NCI-H1694 (cell line): Measurements from ENCODE around the gene MAPRE2.
"Not testable (repeated sequence)": the region's sequence is repeated elsewhere in the genome, so short reads cannot be mapped to it uniquely, and the experiment has no call there.

Experiments
- DNase-seq: peaks from one replicate; lab custom pipeline; 2025; lab: John Stamatoyannopoulos, UW

Gene MAPRE2

DNA sequence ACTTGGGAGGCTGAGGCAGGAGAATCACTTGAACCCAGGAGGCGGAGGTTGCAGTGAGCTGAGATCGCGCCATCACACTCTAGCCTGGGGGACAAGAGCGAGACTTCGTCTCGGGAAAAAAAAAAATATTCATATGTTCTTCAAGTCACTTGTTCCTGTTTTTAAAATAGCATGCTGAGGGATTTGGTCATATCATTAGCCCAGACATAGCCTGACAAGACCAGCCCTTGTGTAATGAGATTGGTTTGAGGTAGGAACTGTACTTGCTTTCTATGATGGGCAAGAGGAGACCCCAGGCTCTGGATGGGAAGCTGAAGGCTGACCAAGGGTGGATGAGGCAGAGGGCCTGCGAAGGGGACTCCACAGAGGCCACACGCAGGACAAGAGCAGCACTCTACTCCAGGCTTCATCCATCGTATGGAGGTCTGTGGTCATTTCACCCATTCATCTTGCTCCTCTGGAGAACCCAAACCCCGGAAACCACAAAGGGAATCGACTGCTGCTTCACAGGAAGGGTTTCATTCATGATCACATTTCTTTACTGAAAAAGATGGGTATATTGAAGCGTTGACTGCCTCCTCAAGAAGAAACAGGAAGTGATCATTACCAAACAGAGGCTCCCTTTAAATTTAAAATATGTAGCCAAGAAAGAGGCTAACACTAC is 112.5 kb downstream of the MAPRE2 start:
- no peak for DNase-seq

DNA sequence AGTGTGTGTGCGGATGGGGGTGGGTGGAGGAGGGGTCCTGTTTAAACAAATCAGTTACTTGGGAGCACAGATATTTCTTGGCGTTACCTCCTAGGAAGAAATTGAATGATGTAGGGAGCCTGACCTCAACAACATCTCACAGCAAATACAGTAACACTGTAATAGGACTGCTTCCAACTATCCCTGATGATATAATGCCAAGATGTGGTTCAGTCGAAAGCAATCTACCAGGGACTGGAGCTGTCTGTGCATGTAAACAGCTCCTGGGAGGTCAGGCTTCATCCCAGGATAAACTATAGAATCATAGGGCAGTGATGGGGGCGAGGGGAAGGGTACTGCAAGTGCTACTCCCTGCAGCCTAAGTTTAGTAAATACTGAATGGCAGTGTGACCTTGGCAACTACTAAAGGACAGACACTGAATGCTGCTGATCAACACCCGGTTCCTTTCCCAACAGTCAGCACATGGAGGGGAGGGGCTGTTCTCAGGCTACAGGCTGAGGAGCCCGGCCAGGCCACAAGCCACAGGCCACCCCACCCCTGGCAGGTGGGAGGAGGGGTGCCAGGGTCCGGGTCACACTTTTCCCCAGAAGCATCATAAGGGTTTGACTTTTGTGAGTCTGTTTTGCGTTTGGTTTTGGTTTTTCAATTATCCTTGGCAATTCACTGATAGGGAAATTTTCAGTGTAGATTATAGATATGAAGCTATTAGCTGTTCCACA is 114.3 kb downstream of the MAPRE2 start:
- no peak for DNase-seq

DNA sequence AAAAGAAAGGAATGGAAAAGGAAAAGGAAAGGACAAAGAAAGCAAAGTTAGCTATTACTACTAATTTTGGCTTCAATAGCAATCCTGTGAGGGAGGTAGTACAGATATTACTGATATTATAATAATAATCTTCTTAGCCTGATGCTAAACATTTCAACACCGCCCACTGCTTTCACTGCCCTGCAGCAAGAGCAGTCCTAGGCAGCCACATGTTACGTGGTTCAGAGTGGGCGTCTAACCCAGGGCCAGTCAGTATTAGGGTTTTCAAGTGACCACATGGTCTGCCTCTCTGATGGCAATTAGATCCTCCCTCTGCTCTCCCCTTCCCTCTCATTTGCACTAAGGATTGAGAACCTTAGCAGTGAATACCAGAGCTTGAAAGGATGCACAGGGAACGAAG is 116.0 kb downstream of the MAPRE2 start:
- DNase-seq, result no peak

DNA sequence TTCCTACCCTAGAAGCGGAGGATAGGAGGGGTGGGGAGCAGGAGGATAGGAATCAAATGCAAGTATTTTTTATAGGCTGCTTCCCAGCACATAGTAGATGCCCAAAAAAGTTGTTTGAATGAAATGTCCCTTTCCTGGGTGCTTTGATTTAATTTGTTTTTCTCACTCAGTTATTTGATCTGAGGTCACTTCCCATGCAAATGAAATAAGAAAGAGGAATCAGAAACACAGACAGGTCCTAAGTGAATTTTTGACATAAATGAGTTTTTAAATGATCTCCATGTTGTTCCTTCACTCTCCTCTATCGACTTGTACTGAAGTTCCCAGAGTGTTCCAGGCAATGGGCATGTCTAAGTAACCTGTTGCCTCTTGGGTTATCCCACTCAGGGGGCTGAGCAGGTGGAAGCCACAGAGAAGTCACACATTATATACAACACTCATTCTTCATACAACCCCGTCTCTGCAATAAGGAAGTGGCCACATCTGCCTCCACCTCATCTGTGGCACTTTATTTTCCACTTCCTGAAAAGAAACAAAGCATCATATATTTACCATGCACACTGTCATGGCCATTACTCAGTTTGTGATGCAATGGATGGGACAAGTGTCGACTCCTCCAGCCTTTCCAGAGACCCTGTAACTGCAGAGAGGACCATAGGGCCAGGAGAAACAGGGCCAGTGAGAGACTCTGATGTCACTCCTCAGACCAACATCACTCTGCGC is 117.7 kb downstream of the MAPRE2 start:
- no peak for DNase-seq

DNA sequence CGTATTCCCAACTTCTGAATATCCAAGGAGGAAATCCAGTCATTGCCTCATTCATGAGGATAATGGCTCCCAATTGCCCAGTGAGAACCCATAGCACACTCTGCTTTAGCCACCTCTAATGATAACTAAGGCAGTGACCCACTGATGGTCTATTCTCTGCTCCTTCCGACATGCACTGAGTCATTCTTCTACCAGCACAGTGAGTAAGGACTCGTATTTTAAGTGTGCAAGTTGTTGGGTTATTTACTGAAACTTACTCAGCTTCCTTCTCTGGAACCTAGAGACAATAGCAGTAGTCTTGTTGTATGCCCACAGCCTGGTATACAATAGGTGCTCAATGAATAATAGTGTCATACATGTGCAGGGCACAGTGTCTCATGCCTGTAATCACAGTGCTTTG is 118.6 kb downstream of the MAPRE2 start:
- no peak for DNase-seq

DNA sequence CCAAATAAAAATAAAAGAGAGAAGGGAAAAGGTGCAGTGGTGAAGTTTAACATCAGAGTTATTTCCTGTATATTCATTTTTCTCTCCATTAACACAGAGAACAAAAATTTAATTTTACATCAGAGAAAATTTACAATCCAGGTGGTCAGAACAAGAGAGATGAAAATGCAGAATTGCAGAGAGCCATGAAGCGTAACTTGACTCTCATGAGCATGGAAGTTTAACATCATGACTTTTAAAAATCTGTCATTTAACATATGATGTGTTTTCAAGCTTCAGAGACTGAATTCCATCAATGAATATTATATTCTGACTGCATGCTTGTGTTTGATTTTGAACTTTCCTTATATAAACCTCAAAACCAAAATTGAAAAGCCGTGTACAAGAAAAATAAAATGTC is 120.3 kb downstream of the MAPRE2 start:
- no peak for DNase-seq

DNA sequence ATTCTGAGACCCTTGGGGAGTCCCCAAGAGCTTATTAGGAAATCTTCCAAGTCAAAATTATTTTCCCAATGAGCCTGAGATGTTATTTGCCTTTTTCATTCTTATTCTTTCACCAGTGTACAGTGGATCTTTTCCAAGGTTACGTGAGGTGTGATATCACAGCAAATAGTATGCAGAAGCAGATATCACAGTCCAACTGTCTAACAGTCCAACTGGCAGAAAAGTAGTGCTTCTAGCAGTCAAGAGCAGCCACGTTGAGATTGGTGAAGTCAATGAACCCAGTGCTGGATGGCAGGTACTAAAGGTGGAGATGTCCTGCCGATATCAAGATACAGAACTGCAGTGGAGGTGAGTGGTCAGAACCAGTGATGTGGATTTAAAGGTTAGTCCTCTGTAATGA is 120.7 kb downstream of the MAPRE2 start:
- no peak for DNase-seq

DNA sequence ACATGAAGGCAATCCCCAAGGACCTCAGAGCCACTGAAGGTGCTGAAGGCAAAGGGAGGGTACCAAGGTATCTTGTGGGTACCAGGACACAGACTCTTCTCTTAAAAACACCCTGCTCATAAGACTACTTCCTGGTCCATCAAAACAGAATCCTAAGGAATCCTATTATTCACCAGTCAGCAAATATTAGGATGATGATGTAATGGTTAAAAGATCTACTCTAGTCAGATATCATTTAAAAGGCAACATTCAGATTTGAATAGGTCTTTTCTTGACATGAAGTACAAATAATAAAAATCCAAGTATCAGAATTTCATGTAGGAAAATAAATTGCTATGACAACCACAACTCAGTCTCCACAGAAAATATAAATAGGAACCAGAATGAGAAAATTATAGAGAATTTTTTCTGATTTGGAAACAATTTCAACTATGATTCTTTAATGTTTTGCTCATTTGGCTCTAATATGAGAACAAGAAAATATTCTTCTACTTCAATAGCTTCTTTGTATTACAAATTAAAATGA is 121.9 kb downstream of the MAPRE2 start:
- DNase-seq, result no peak

DNA sequence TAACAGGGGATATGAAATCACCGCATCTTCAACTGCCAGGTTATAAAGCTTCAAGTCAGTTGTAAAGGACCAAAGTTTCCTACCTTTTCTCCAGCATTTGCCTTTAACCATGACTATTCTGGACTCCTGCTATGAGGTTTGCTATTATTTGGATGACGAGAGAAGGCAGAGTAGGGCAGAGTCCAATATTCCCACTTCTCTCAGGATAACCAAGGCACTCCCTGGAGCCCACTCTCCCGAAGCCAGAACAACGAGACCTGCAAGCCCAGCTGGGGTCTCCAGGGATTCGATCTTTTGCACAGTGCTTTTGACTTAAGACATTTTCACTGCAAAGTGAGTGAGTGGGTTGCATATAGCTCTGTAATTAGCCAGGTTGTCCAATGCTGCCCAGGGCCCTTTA is 122.5 kb downstream of the MAPRE2 start:
- no peak for DNase-seq

DNA sequence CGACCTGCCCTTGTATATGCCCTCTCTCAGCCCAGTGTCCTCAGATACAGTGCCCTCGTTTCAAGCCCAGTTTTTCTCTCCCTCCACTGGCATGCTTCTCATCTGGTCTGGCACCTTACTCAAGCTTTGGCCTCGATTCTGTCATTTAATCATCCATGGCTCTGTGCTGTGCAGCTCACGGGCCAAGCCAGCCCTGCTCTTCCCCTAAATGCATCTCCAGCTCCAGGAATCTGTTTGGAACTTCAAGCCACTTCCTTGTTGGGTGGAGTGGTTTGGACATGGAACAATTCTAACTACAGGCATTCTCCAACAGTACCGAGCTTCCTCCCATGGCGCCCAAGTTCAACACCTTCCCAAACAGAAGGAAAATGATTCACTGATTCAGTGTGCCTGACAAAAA is 122.9 kb downstream of the MAPRE2 start:
- DNase-seq, result no peak

DNA sequence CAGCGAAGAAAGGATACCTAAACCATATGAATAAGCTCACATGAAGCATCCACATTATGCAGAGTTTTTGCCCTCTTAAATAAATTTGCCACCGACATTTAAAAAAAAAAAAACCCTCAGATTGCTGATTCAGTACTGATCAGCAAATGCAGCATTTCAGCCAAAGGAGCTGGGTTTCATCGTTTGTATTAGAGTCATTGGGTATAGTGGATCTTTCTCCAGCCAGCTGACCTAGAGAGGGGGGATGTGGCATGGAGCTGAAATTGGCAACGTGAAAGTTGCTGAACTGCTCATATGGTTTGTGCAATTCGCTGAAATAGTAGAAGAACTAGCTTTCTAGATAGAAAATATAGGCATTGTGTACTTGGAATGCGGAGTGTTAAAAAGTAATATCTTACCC is 126.1 kb downstream of the MAPRE2 start:
- no peak for DNase-seq

DNA sequence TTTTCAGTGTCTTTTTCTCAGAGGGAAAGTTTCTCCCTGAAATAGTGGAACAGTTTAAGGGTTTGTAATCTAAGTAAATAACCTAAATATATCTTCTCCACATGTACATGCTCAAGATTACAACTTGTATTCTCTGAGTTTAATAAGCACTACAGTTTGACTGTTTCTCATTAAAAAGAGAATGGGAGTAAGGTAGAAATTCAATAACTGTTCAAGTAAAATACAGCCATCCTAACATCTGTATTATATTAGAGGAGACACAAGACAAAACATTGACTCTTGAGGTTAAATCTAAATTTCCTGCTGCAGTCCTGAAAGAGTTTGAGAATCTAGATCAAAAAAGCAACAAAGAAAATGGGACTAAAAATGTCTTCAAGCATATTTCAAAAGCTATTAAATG is 126.6 kb downstream of the MAPRE2 start:
- DNase-seq, result no peak

DNA sequence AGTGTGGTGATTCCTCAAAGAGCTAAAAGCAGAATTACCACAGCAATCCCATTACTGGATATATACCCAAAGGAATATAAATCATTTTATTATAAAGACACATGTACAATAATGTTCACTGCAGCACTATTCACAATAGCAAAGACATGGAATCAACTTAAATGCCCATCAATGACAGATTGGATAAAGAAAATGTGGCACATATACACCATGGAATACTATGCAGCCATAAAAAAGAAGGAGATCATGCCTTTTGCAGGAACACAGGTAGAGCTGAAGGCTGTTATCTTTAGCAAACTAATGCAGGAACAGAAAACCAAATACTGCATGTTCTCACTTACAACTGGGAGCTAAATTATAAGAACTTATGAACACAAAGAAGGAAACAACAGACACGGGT is 129.1 kb downstream of the MAPRE2 start:
- DNase-seq, result not testable (repeated sequence)

DNA sequence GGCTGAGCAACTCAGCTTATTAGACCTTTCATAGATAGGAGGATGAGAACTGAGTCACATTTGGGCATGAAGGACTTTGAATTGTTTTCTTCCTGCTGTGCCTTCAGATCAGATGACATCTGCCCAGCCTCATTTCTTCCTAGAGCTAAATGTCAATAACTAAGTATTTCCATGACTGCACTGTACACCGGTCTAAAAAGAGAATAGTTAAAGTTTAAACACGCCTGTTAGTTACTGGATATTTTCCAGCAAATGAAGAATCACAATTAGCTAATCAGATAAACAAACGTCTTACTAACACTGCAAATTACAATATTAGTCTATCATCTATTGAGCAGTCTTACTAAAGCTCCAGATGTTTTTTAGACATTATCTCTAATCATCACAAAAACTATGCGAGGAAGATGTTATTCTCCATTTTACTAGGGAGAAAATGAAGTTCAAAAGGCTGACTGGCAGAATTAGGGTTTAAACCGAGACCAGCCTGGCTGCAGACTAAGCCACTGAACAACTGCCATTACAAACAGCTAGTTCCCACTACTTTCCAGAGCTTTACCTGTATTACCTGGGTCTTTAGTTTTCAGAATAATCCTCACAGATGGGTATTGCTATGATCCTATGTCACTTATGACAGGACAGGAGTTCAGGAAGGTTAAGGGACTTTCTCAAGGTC is 130.2 kb downstream of the MAPRE2 start:
- no peak for DNase-seq

DNA sequence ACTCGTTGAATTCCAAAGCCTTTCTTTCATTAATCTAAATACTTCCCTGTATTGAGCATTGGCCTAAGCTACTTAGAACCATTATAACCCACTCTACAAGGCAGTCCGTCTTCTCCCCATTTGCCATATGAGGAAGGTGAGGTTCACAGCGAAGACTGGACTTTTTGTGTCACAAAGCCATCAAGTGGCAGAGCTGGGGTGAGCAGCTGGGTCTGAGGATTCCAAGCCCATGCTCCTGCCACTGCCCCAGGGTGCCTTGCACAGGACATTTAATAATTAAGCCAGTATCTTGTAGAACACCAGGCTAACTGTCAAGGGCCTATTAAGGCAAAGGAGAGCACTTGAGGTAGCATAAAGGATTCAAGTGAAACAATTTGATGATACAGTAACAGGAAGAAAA is 130.8 kb downstream of the MAPRE2 start:
- DNase-seq, result no peak

DNA sequence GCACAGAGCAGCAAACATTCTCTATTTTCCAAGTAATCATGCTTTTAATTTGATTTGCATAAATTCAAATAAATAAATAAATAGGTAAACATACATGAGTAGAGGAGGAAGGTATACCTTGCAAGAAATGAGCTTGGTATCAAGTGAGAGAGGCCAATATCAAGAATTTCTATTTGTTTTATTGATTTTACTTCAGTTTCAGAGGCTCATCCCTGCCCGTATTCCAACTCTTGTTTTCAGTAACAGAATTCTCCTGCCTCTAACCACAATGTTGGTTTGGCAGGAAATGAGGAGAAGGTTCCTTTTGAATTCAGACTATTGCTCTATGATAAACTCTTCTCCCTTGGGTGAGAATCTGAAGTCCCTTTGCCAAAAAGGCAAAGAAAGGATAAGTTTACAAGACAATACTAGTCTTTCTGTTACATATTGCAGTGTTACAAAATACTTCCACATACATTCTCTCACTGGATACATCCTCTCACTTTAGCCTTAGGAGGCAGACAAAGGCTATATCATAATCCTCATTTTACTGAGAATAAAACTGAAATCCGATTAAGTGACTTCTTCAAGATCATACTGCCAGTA is 131.3 kb downstream of the MAPRE2 start:
- DNase-seq, result no peak

DNA sequence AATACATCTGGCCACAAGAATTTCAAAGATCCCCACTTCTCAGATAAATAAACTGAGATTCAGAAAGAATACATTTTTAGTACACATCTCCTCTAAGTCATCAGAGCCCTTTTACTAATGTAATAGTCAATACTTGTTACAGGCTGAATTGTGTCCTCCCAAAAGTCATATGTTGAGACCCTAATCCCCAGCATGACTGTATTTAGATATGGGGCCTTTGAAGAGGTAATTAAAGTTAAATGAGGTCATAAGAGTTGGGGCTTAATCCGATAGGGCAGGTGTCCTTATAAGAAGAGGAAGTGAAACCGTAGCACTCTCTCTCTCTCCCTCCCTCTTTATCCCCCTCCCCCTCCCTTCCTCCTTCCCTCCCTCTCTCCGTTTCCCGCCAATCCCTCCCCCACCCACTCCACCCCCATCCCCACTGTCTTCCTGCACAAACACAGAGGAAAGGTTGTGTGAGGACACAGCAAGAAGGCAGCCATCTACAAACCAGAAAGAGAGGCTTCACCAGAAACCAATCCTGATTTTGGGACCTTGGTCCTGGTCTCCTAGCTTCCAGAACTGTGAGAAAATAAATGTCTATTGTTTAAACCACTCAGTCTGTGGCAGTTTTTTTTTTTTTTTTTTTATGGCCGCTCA is 133.0 kb downstream of the MAPRE2 start:
- DNase-seq, result no peak

DNA sequence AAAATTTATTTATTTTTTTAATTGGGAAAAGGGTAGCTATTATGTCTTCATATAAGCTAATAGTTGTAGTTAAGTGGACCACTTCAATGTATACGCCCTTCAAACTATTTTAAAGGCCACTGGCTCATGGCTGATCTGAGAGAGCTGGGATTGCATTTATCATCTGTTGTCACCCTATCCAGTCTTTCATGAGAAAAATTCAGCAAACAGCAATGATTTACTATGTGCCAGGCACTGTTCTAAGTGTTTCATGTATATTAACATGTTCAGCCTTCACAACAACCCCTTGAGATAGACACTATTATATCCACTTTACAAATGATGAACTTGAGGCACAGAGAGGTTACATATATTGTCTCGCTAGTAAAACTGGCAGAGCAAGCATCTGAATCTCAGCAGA is 133.5 kb downstream of the MAPRE2 start:
- DNase-seq, result no peak

DNA sequence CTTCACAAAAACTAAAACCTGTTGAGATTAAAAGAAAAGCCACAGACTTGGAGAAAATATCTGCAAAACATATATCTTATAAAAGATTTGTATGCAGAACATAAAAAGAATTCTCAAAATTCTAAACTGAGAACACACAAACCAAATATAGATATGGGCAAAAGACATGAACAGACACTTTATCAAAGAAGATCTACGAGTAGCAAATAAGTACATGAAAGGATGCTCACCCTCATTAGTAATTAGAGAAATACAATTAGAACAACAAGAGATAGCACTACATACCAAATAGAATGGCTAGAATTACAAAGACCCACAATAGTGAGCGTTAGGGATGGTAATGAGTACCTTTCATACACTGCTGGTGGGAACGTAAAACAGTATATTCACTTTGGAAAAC is 135.7 kb downstream of the MAPRE2 start:
- no peak for DNase-seq

DNA sequence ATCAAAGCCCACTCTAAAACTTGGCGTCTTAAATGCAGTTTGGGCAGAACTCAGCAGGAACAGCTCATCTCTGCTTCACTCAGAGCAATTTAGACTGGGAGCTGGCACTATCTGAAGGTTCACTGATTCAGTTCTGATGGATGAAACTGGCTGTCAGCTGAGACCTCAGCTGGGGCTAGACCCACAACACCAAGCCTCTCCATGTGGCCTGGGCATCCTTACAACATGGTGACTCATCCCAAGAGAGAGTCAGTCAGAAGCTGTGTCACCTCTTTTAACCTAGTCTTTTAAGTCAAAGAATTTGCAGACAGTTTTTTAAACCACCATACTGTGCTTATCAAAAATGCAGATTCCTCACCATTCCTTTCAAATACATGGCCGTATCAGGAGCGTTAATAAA is 137.0 kb downstream of the MAPRE2 start:
- no peak for DNase-seq

DNA sequence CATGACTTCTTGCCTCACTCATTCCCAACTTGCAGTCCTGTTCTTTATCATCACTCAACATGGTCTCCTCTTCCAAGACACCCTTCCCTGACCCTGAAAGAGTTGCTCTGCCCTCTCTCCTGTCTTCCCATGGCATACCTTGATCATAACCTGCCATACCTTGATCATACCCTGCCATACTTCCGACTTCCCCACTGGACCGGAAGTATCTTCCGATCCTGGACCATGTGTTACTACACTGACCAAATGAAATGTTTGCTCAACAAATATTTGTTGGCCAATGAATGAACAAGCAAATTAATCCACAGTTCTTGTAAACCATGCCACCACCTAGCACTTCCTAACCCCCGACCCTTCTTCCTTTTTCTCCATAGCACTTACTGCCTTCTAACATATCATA is 138.7 kb downstream of the MAPRE2 start:
- DNase-seq, result no peak

DNA sequence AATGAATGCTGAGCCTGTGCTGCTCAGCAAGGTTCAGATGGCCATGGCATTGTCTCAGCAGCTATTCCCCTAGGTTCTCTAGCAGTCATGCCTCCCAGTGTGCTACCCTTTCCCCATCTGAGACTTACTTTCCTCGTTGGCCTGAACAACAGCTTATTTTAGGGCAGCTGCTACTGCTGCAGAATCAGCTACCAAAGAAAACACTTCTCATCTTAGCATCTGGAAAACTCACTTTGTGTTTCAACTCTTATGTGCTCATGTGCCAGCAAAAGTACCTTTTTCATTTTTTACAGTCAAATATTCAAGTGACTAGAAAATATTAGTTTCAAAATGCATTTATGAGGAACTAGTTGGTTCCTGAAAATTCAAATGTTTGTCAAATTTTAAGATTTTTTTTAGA is 139.2 kb downstream of the MAPRE2 start:
- DNase-seq, result no peak
